H1 (cell line): ENCODE data around the gene CFAP65. TPM values are rescaled to one million over a fixed set of nuclear protein-coding genes. Genes with fewer than 3 reads are reported as not detected.

Source experiments
- CTCF ChIA-PET: fragments of 300-600 bp; sonication (Branson Sonifier 250); formaldehyde crosslinking; loops from one replicate; lab custom pipeline; 2021; ENCODE audit not compliant: partially characterized antibody; lab: Charles Lee
- POLR2A ChIA-PET: fragments of 300-600 bp; sonication (Branson Sonifier 250); formaldehyde crosslinking; loops from one replicate; lab custom pipeline; 2021; ENCODE audit warnings: inconsistent platforms; ENCODE audit not compliant: partially characterized antibody; lab: Charles Lee
- DNase-seq, 2 experiments: peaks; one replicate each; pipeline versions ENCODE4 v3.0.0 to v3.0.0-alpha.2; 2010 to 2022; ENCODE audit warnings: low spot score in 2 of 2, low read depth in 1 of 2, mixed read lengths in 1 of 2
- FAIRE-seq: peaks from 2 replicates; lab custom pipeline; 2011; peaks lifted over from hg19 to GRCh38; lab: Jason Lieb, UNC
- H2AFZ ChIP-seq: 2 replicates; pipeline ENCODE4 v1.8.1; 2012; ENCODE audit warnings: low read length, inconsistent platforms
- H2AK5ac ChIP-seq: 2 replicates; pipeline ENCODE4 v1.6.1; 2013; ENCODE audit warnings: low read depth, low read length
- H2BK120ac ChIP-seq: replicated peaks from 2 replicates; pipeline ENCODE3; 2013; ENCODE audit warnings: low read depth, low read length, inconsistent platforms
- H2BK12ac ChIP-seq: 2 replicates; pipeline ENCODE4 v1.6.1; 2013; ENCODE audit warnings: low read depth, low read length
- H2BK15ac ChIP-seq: 2 replicates; pipeline ENCODE4 v1.6.1; 2013; ENCODE audit warnings: low read length
- H2BK20ac ChIP-seq: 2 replicates; pipeline ENCODE4 v1.6.1; 2013; ENCODE audit warnings: low read length
- H2BK5ac ChIP-seq: 2 replicates; pipeline ENCODE4 v1.6.1; 2013; ENCODE audit warnings: low read depth, low read length
- H3K14ac ChIP-seq: 2 replicates; pipeline ENCODE4 v1.6.1; 2013; ENCODE audit warnings: inconsistent platforms; ENCODE audit not compliant: insufficient read length
- H3K18ac ChIP-seq: 2 replicates; pipeline ENCODE4 v1.6.1; 2013; ENCODE audit warnings: low read length; ENCODE audit errors: extremely low read depth
- H3K23ac ChIP-seq: 2 replicates; pipeline ENCODE4 v1.6.1; 2013; ENCODE audit warnings: inconsistent platforms; ENCODE audit not compliant: insufficient read length
- H3K23me2 ChIP-seq: 2 replicates; pipeline ENCODE4 v1.6.1; 2013; ENCODE audit warnings: low read depth, low read length
- H3K27ac ChIP-seq: 2 replicates; pipeline ENCODE4 v1.6.1; 2011; ENCODE audit warnings: low read depth, low read length, inconsistent platforms
- H3K27me3 ChIP-seq, 4 experiments: replicated peaks in 1 of 4; 1 replicate in 1 of 4; 2 replicates in 3 of 4; pipeline versions ENCODE4 v1.6.1 to v1.8.1; 2011 to 2013; ENCODE audit warnings: low read length in 3 of 4, mild to moderate bottlenecking in 3 of 4, inconsistent platforms in 2 of 4, mixed read lengths in 2 of 4, moderate library complexity in 1 of 4; ENCODE audit not compliant: control insufficient read depth in 3 of 4, insufficient read depth in 3 of 4; ENCODE audit errors: extremely low read depth in 1 of 4
- H3K36me3 ChIP-seq, 4 experiments: 2 replicates each; pipeline versions ENCODE4 v1.6.1 to v1.8.1; 2011 to 2013; ENCODE audit warnings: mild to moderate bottlenecking in 4 of 4, low read length in 3 of 4, moderate library complexity in 2 of 4, control low read depth in 1 of 4, inconsistent platforms in 1 of 4; ENCODE audit not compliant: insufficient read depth in 4 of 4, control insufficient read depth in 2 of 4
- H3K4ac ChIP-seq: replicated peaks from 2 replicates; pipeline ENCODE3; 2013; ENCODE audit warnings: low read length, low read depth, mixed read lengths, inconsistent platforms; ENCODE audit not compliant: insufficient read length
- H3K4me1 ChIP-seq, 4 experiments: replicated peaks in 1 of 4; 1 replicate in 1 of 4; 2 replicates in 3 of 4; pipeline versions ENCODE4 v1.6.1 to v1.8.1; 2011 to 2013; ENCODE audit warnings: low read length in 3 of 4, inconsistent platforms in 2 of 4, mixed read lengths in 1 of 4; ENCODE audit not compliant: insufficient read depth in 4 of 4, control insufficient read depth in 3 of 4
- H3K4me2 ChIP-seq, 2 experiments: 2 replicates each; pipeline versions ENCODE4 v1.6.1 to v1.8.1; 2011 to 2013; ENCODE audit warnings: low read depth in 2 of 2, low read length in 2 of 2, control low read depth in 1 of 2, inconsistent platforms in 1 of 2, mild to moderate bottlenecking in 1 of 2; ENCODE audit not compliant: insufficient read depth in 1 of 2
- H3K4me3 ChIP-seq, 4 experiments: fragments of 200-600, 300-600 bp in 1 of 4; sonication (generic), shearing (Covaris generic), sonication (Bioruptor Twin) in 1 of 4; 2 replicates each; pipeline versions ENCODE4 v1.5.1 to v1.8.1; 2011 to 2016; ENCODE audit warnings: low read length in 4 of 4, low read depth in 3 of 4, control low read depth in 2 of 4, inconsistent platforms in 2 of 4, mild to moderate bottlenecking in 2 of 4, mixed read lengths in 1 of 4, moderate library complexity in 1 of 4; ENCODE audit not compliant: insufficient read depth in 2 of 4; ENCODE audit errors: extremely low read depth in 1 of 4
- H3K56ac ChIP-seq: replicated peaks from 2 replicates; pipeline ENCODE3; 2013; ENCODE audit warnings: low read depth, mild to moderate bottlenecking, mixed read lengths, low read length, inconsistent platforms; ENCODE audit not compliant: insufficient read length
- H3K79me1 ChIP-seq: 2 replicates; pipeline ENCODE4 v1.6.1; 2013; ENCODE audit warnings: low read depth, low read length, control low read depth
- H3K79me2 ChIP-seq, 2 experiments: 2 replicates each; pipeline versions ENCODE4 v1.6.1 to v1.8.1; 2012 to 2013; ENCODE audit warnings: low read length in 2 of 2, mild to moderate bottlenecking in 2 of 2, inconsistent platforms in 1 of 2; ENCODE audit not compliant: insufficient read depth in 2 of 2, control insufficient read depth in 1 of 2
- H3K9ac ChIP-seq, 4 experiments: replicated peaks in 1 of 4; 1 replicate in 1 of 4; 2 replicates in 3 of 4; pipeline versions ENCODE4 v1.6.1 to v1.8.1; 2011 to 2013; ENCODE audit warnings: low read depth in 3 of 4, low read length in 3 of 4, control low read depth in 2 of 4, mild to moderate bottlenecking in 2 of 4, moderate library complexity in 2 of 4, inconsistent platforms in 1 of 4; ENCODE audit errors: extremely low read depth in 1 of 4
- H3K9me3 ChIP-seq, 2 experiments: 2 replicates each; pipeline versions ENCODE4 v1.6.1 to v1.8.1; 2012 to 2013; ENCODE audit warnings: mild to moderate bottlenecking in 2 of 2, moderate library complexity in 2 of 2, control low read depth in 1 of 2, inconsistent platforms in 1 of 2, low read depth in 1 of 2, low read length in 1 of 2, mixed read lengths in 1 of 2; ENCODE audit not compliant: insufficient read depth in 2 of 2
- H4K20me1 ChIP-seq, 2 experiments: replicated peaks in 1 of 2; 2 replicates each; pipeline versions ENCODE3 to v1.8.1; 2011 to 2013; ENCODE audit warnings: inconsistent platforms in 2 of 2, low read length in 2 of 2, mild to moderate bottlenecking in 1 of 2; ENCODE audit not compliant: insufficient read depth in 2 of 2, control insufficient read depth in 1 of 2
- H4K5ac ChIP-seq: 2 replicates; pipeline ENCODE4 v1.6.1; 2013; ENCODE audit warnings: low read length, low read depth, mixed read lengths, inconsistent platforms; ENCODE audit not compliant: insufficient read length
- H4K8ac ChIP-seq: 2 replicates; pipeline ENCODE4 v1.8.0; 2013; ENCODE audit warnings: mild to moderate bottlenecking, moderate library complexity, low read length, inconsistent platforms; ENCODE audit not compliant: insufficient read depth; ENCODE audit errors: extremely low read depth
- H4K91ac ChIP-seq: replicated peaks from 2 replicates; pipeline ENCODE3; 2013; ENCODE audit warnings: low read length, mixed read lengths, inconsistent platforms; ENCODE audit not compliant: insufficient read length
- SRF ChIP-seq: IDR thresholded peaks from 2 replicates; pipeline ENCODE4 v1.6.1; 2011; ENCODE audit warnings: mild to moderate bottlenecking, low read depth, low read length, moderate library complexity
- TCF12 ChIP-seq: IDR thresholded peaks from 2 replicates; pipeline ENCODE4 v1.6.1; 2011; ENCODE audit warnings: low read depth, mild to moderate bottlenecking, low read length
- WGBS, 2 experiments: shearing (Covaris generic) in 1 of 2; methylation state at CpG; one replicate each; pipeline versions ENCODE4 v1.1.6 to v1.1.7; 2013 to 2015; ENCODE audit warnings: low lambda C conversion rate in 2 of 2, mixed read lengths in 2 of 2, inconsistent platforms in 1 of 2, low coverage in 1 of 2, missing lambda C conversion rate in 1 of 2; ENCODE audit not compliant: insufficient replicate concordance in 2 of 2, insufficient coverage in 1 of 2, insufficient read length in 1 of 2; ENCODE audit errors: extremely low coverage in 1 of 2, missing lambda C conversion rate in 1 of 2; 5-methylcytosine and 5-hydroxymethylcytosine counted together
- polyA plus RNA-seq, 7 experiments: library from polyadenylated mRNA; depleted of rRNA in 3 of 7; stranded (reverse) in 5 of 7; unstranded in 2 of 7; fragments of >200 nt in 5 of 7; fragments of 200-250 nt in 2 of 7; gene quantifications; 1 replicate in 5 of 7; 2 replicates in 1 of 7; 4 replicates in 1 of 7; pipeline versions ENCODE4 v1.2.1 to v1.2.3, GENCODE V29; 2011 to 2013; ENCODE audit warnings: missing spikeins in 2 of 7, mixed read lengths in 2 of 7
- total RNA-seq: library from RNA; stranded (reverse); fragmentation: NEBNext Ultra II Directional; extraction: Animal tissue kit (Norgen Biotek cat#: 25700); gene quantifications from 2 replicates; pipeline ENCODE4 v1.2.1, GENCODE V29; 2021

CFAP65 gene
- total and polyA plus RNA-seq, 2 of the 8 experiments (the other 6 are each of a cell fraction or from before 2014, with no cell fraction given): 0.19 to 0.45 TPM

DNA sequence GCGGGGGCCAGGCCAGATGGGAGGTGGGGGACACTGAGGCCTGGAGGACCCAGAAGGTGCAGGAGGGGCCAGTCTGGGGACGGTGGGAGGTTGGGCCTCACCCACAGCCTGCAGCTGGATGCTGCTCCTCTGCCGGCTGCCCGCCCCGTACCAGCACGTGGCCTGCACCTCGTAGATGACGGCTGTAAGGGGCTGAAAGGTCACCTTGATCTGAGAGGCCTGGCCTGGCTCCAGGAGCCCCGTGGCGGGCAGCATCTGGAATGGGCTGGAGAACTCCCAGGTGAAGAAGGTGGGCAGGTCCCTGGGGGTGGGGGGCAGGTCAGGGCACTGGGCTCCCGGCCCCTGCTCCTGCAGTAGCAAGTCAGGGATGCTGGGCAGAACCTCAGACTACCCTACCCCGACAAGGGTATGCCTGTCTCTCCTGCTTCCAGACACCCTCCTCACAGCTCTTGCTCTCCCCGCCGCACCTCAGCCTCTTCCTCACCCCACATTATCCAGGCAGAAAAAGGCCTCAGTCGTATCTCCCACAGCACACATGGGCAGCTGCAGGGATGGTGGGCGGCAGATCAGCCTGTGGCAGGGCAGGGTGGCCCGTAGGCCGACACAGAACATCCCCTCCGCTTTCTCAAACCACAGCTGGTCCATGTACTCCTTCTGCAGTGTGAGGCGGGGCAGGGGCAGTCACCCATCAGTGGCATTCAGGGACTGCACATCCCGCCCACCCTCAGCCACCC is 10.1 kb downstream of the CFAP65 start:
- Histone ChIP-seq H2AK5ac (0 out of 2 replicates have a peak overlapping the region, but pooled peaks have one; percentile 53), H3K27me3 (no peaks in the 10 kb centered on the region), H2BK5ac (no peak overlapping the region), H3K4me3 (no peak overlapping the region), H3K23me2 (no peaks in the 10 kb centered on the region), H3K36me3 (no peaks in the 10 kb centered on the region), H3K4me1 (peaks cover 0 to 3% (median under 1%) of the 10 kb centered on the region in 4 experiments; a peak in 2 of 7 replicates), H4K20me1 (peaks cover 0 to 2% of the 10 kb centered on the region in 2 experiments), H3K27ac (no peak overlapping the region), H3K9ac (no peak overlapping the region), H3K14ac (no peak overlapping the region), H4K8ac (no peak overlapping the region; the same call in 1 of the 2 replicates), H3K9me3 (no peaks in the 10 kb centered on the region), H3K23ac (no peak overlapping the region), H3K79me1 (no peaks in the 10 kb centered on the region), H3K79me2 (no peaks in the 10 kb centered on the region), H2BK12ac (no peak overlapping the region), H2AFZ (no peak overlapping the region), H2BK20ac (no peak overlapping the region), H3K18ac (no peak overlapping the region), H2BK15ac (no peak overlapping the region), H3K56ac (no peak overlapping the region), H3K4ac (no peak overlapping the region), H4K5ac (no peak overlapping the region), H4K91ac (no peak overlapping the region), H3K4me2 (no peak overlapping the region), H2BK120ac (no peak overlapping the region)
- no peak for TF ChIP-seq SRF
- no peak for TF ChIP-seq TCF12
- CTCF ChIA-PET: interaction anchor here (0.6 to 45.5 kb wide), 15 partner anchors 13 to 282 kb away, joined by 3 to 1006 read pairs (median 7); partner anchors contain the start of genes CFAP65, CRYBA2, IHH and NHEJ1
- WGBS, 2 experiments: 86% methylated on average over 12 of the region's 21 CpGs; no CpG with 5 or more reads in 1 of the 2 experiments
- POLR2A ChIA-PET: interaction anchor here (1.1 kb wide), 1 partner anchor 10 kb away, joined by 4 read pairs; the partner anchor contains the start of gene CFAP65
- DNase-seq (no peak), FAIRE-seq (no peak)
